H1 (cell line): ENCODE data around the gene FMNL2.
"Not testable (repeated sequence)": the region's sequence is repeated elsewhere in the genome, so short reads cannot be mapped to it uniquely, and the experiment has no call there.

Source experiments
- HDAC2 ChIP-seq, 2 experiments: fragments of 300-600 bp in 1 of 2; sonication (generic) in 1 of 2; IDR thresholded peaks; 2 replicates each; pipeline ENCODE4 v1.6.1; 2011 to 2012; ENCODE audit warnings: low read depth in 2 of 2, low read length in 2 of 2, mild to moderate bottlenecking in 2 of 2, moderate library complexity in 2 of 2, borderline replicate concordance in 1 of 2, inconsistent platforms in 1 of 2
- POLR2A ChIP-seq, 2 experiments: IDR thresholded peaks; 1 replicate in 1 of 2; 2 replicates in 1 of 2; pipeline ENCODE4 v1.6.1; 2011; ENCODE audit warnings: low read depth in 2 of 2, low read length in 2 of 2, mild to moderate bottlenecking in 2 of 2; ENCODE audit errors: control extremely low read depth in 1 of 2
- TF ChIP-seq, protein P1 (sequence below), 3 experiments: IDR thresholded peaks; 1 replicate in 2 of 3; 2 replicates in 1 of 3; pipeline versions ENCODE4 v1.5.1 to v1.6.1; 2011; ENCODE audit warnings: low read length in 3 of 3, mild to moderate bottlenecking in 3 of 3, inconsistent platforms in 2 of 3, low read depth in 1 of 3, moderate library complexity in 1 of 3; ENCODE audit not compliant: insufficient read depth in 1 of 3; ENCODE audit errors: control extremely low read depth in 1 of 3

DNA sequence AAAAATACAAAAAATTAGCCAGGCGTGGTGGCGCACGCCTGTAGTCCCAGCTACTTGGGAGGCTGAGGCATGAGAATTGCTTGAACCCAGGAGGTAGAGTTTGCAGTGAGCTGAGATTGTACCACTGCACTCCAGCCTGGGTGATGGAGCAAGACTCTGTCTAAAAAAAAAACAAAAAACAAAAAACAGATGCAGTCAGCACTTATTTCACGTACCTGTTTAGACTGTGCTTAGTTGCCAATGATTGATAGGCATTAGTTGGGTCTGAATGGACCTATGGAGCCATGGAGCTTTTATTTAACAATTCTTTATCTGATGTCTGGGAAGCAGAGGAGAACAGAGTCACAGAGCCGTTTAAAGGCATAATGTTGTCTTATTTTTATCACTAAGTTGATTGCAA, 139.5 kb downstream of the FMNL2 start:
- not testable (repeated sequence) for TF ChIP-seq HDAC2 (IDR thresholded peaks at IDR 0.05; ENCODE audit: borderline replicate concordance in 1 of 2, low read depth in 2 of 2, low read length in 2 of 2); POLR2A (IDR thresholded peaks at IDR 0.05; ENCODE audit: control extremely low read depth in 1 of 2, low read depth in 2 of 2, low read length in 2 of 2)
- TF ChIP-seq, protein P1, sequence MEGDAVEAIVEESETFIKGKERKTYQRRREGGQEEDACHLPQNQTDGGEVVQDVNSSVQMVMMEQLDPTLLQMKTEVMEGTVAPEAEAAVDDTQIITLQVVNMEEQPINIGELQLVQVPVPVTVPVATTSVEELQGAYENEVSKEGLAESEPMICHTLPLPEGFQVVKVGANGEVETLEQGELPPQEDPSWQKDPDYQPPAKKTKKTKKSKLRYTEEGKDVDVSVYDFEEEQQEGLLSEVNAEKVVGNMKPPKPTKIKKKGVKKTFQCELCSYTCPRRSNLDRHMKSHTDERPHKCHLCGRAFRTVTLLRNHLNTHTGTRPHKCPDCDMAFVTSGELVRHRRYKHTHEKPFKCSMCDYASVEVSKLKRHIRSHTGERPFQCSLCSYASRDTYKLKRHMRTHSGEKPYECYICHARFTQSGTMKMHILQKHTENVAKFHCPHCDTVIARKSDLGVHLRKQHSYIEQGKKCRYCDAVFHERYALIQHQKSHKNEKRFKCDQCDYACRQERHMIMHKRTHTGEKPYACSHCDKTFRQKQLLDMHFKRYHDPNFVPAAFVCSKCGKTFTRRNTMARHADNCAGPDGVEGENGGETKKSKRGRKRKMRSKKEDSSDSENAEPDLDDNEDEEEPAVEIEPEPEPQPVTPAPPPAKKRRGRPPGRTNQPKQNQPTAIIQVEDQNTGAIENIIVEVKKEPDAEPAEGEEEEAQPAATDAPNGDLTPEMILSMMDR (IDR thresholded peaks at IDR 0.05; ENCODE audit: control extremely low read depth in 1 of 3, insufficient read depth in 1 of 3, low read depth in 1 of 3, low read length in 3 of 3): not testable (repeated sequence)
